Neural cell (in vitro differentiated cells): ENCODE data around the gene CDK8. TPM values are rescaled to one million over a fixed set of nuclear protein-coding genes. Genes with fewer than 3 reads are reported as not detected.

Experiments used
- H2AFZ ChIP-seq: fragments of 200-600, 300-800 bp; sonication (generic), shearing (Covaris generic); 2 replicates; pipeline ENCODE4 v1.6.0; 2014; ENCODE audit warnings: low read depth, mild to moderate bottlenecking, antibody characterized with exemption, low read length, moderate library complexity
- H3F3A ChIP-seq: fragments of 200-600 bp; shearing (Covaris generic); 2 replicates; pipeline ENCODE4 v1.6.1; 2016; ENCODE audit warnings: mild to moderate bottlenecking, moderate library complexity, mixed read lengths, antibody characterized with exemption, low read length; ENCODE audit not compliant: insufficient read depth, poor library complexity, severe bottlenecking
- H3K27ac ChIP-seq: fragments of 200-600, 300-800 bp; sonication (generic), shearing (Covaris generic); 2 replicates; pipeline ENCODE4 v1.5.1; 2014; ENCODE audit warnings: mild to moderate bottlenecking, low read length, moderate library complexity
- H3K27me3 ChIP-seq: fragments of 300-800, 200-600 bp; sonication (generic), shearing (Covaris generic); 2 replicates; pipeline ENCODE4 v1.6.0; 2014; ENCODE audit warnings: mild to moderate bottlenecking, low read depth, low read length, moderate library complexity; ENCODE audit not compliant: insufficient read depth
- H3K36me3 ChIP-seq: fragments of 300-800, 200-600 bp; sonication (generic), shearing (Covaris generic); 2 replicates; pipeline ENCODE4 v1.5.1; 2014; ENCODE audit warnings: mild to moderate bottlenecking, antibody characterized with exemption, low read length, moderate library complexity; ENCODE audit not compliant: insufficient read depth
- H3K4me2 ChIP-seq: fragments of 300-800, 200-600 bp; sonication (generic), shearing (Covaris generic); 2 replicates; pipeline ENCODE4 v1.6.0; 2014; ENCODE audit warnings: mild to moderate bottlenecking, low read length
- H3K4me3 ChIP-seq: fragments of 300-800, 200-600 bp; sonication (generic), shearing (Covaris generic); 2 replicates; pipeline ENCODE4 v1.5.1; 2014; ENCODE audit warnings: mild to moderate bottlenecking, low read length, moderate library complexity
- H3K79me2 ChIP-seq: fragments of 200-600 bp; shearing (Covaris generic); replicated peaks from 2 replicates; pipeline ENCODE4 v1.6.0; 2014; ENCODE audit warnings: mild to moderate bottlenecking, low read length, moderate library complexity; ENCODE audit not compliant: insufficient read depth
- H3K9ac ChIP-seq: fragments of 300-800, 200-600 bp; sonication (generic), shearing (Covaris generic); 2 replicates; pipeline ENCODE4 v1.6.1; 2016; ENCODE audit warnings: mild to moderate bottlenecking, low read length, mixed read lengths
- H3K9me2 ChIP-seq: fragments of 200-600 bp; shearing (Covaris generic); 2 replicates; pipeline ENCODE4 v1.6.1; 2016; ENCODE audit warnings: mild to moderate bottlenecking, low read length, mixed read lengths; ENCODE audit not compliant: insufficient read depth
- H3K9me3 ChIP-seq: fragments of 200-600, 300-800 bp; sonication (generic), shearing (Covaris generic); 2 replicates; pipeline ENCODE4 v1.6.1; 2016; ENCODE audit warnings: mild to moderate bottlenecking, mixed run types, low read length, moderate library complexity, mixed read lengths
- H4K20me1 ChIP-seq: fragments of 200-600 bp; shearing (Covaris generic); 2 replicates; pipeline ENCODE4 v1.6.1; 2016; ENCODE audit warnings: mild to moderate bottlenecking, mixed run types; ENCODE audit not compliant: insufficient read depth
- EP300 ChIP-seq: fragments of 450-650 bp; conservative IDR thresholded peaks from 2 replicates; pipeline ENCODE4 v1.6.1; 2014; ENCODE audit warnings: antibody characterized with exemption, mild to moderate bottlenecking, moderate library complexity; ENCODE audit not compliant: poor library complexity, severe bottlenecking
- EZH2 ChIP-seq: fragments of 200-600, 300-800 bp; shearing (Covaris generic), sonication (generic); IDR thresholded peaks from 2 replicates; pipeline ENCODE4 v1.6.1; 2014; ENCODE audit warnings: antibody characterized with exemption, low read length, borderline replicate concordance, mild to moderate bottlenecking; ENCODE audit not compliant: insufficient read depth, poor library complexity, severe bottlenecking
- MXI1 ChIP-seq: fragments of 450-650 bp; conservative IDR thresholded peaks from 2 replicates; pipeline ENCODE4 v1.6.1; 2014; ENCODE audit warnings: antibody characterized with exemption, mild to moderate bottlenecking; ENCODE audit not compliant: poor library complexity, severe bottlenecking
- POLR2AphosphoS5 ChIP-seq: IDR thresholded peaks from 2 replicates; pipeline ENCODE4 v1.6.1; 2012
- RAD21 ChIP-seq: fragments of 450-650 bp; conservative IDR thresholded peaks from 2 replicates; pipeline ENCODE4 v1.6.1; 2014; ENCODE audit warnings: antibody characterized with exemption, mild to moderate bottlenecking, moderate library complexity
- SMC3 ChIP-seq: fragments of 450-650 bp; conservative IDR thresholded peaks from 2 replicates; pipeline ENCODE4 v1.6.1; 2014; ENCODE audit warnings: antibody characterized with exemption, mild to moderate bottlenecking, moderate library complexity; ENCODE audit not compliant: poor library complexity
- TAF1 ChIP-seq: IDR thresholded peaks from 2 replicates; pipeline ENCODE4 v1.6.1; 2012; ENCODE audit warnings: low read depth
- polyA minus RNA-seq: library from RNA; depleted of rRNA, polyadenylated mRNA; stranded (reverse); fragments of >200 nt; gene quantifications from 2 replicates; pipeline ENCODE4 v1.2.3, GENCODE V29; 2014
- polyA plus RNA-seq: library from polyadenylated mRNA; depleted of rRNA; stranded (reverse); fragments of >200 nt; gene quantifications from 2 replicates; pipeline ENCODE4 v1.2.3, GENCODE V29; 2014
- TF ChIP-seq, protein P1 (sequence below): fragments of 450-650 bp; IDR thresholded peaks from 2 replicates; pipeline ENCODE4 v1.5.1; 2014; ENCODE audit warnings: antibody characterized with exemption, mild to moderate bottlenecking, moderate library complexity; ENCODE audit not compliant: poor library complexity, severe bottlenecking
- TF ChIP-seq, protein P2 (sequence below): IDR thresholded peaks from 2 replicates; pipeline ENCODE4 v1.6.1; 2012; ENCODE audit warnings: borderline replicate concordance

The CDK8 gene
- polyA plus RNA-seq (51.0 and 58.9 TPM in 2 replicates), polyA minus RNA-seq (102 and 107 TPM in 2 replicates)

DNA sequence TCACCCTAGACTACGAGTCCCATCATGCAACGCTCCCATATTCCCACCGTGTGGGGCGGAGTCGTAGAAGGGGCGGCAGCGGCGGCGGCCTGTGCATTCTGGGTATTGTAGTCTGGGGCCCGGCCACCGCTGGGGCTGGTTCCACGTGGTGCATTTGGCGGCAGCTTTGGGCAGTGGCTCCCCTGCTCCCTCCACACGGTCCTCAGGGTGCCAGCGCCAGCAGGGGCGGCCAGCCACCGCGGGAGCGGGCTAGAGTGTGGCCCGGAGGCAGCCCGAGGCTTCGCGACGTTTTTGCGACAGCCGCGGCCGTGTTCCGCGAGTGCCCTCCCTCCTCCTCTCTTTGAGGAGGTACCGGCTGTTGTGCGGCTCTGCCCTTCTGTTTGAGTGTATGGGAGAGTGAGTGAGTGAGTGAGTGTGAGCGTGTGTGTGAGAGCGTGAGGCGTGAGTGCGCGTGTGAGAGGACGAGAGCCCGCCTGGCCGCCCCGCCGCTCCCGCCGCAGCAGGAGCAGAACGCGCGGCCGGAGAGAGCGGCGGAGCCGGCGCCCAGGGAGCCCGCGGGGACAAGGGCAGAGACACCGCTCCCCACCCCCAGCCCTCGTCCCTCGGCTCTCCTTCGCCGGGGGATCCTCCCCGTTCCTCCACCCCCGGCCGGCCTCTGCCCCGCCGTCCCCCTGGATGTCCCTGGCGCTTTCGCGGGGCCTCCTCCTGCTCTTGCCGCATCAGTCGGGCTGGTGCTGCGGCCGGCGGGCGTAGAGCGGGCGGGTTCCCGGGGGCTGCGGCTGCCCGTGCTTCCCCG is at the start of gene CDK8:
TSS of gene CDK8 (plus strand) at position 343 of the 796 bp plus-strand sequence. CDS start 513 bp downstream, outside the sequence.
- no peaks in the 10 kb centered on the region for H3K9me3 ChIP-seq
- H3K27me3 ChIP-seq, result no peaks in the 10 kb centered on the region
- H3K4me2 ChIP-seq, result peak within 1 kb of the TSS; percentile 97
- H3K79me2 ChIP-seq, result peaks cover 38% of the 10 kb centered on the region
- peak within 1 kb of the TSS; percentile 89 for H3K27ac ChIP-seq
- peak within 1 kb of the TSS; percentile 52 for H2AFZ ChIP-seq
- H3K9ac ChIP-seq, result peak within 1 kb of the TSS; percentile 83
- no peaks in the 10 kb centered on the region for H3F3A ChIP-seq
- H3K36me3 ChIP-seq, result no peaks in the 10 kb centered on the region
- peak within 1 kb of the TSS; percentile 73 for H3K4me3 ChIP-seq
- no peaks in the 10 kb centered on the region for H3K9me2 ChIP-seq
- TF ChIP-seq RAD21 (no peak), EZH2 (no peak), EP300 (peak; percentile 60), TAF1 (peak; percentile 45), POLR2AphosphoS5 (peak; percentile 96), SMC3 (peak; percentile 50), MXI1 (peak; percentile 85)
- TF ChIP-seq, protein P1, sequence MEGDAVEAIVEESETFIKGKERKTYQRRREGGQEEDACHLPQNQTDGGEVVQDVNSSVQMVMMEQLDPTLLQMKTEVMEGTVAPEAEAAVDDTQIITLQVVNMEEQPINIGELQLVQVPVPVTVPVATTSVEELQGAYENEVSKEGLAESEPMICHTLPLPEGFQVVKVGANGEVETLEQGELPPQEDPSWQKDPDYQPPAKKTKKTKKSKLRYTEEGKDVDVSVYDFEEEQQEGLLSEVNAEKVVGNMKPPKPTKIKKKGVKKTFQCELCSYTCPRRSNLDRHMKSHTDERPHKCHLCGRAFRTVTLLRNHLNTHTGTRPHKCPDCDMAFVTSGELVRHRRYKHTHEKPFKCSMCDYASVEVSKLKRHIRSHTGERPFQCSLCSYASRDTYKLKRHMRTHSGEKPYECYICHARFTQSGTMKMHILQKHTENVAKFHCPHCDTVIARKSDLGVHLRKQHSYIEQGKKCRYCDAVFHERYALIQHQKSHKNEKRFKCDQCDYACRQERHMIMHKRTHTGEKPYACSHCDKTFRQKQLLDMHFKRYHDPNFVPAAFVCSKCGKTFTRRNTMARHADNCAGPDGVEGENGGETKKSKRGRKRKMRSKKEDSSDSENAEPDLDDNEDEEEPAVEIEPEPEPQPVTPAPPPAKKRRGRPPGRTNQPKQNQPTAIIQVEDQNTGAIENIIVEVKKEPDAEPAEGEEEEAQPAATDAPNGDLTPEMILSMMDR, result peak; percentile 31
- TF ChIP-seq, protein P2, sequence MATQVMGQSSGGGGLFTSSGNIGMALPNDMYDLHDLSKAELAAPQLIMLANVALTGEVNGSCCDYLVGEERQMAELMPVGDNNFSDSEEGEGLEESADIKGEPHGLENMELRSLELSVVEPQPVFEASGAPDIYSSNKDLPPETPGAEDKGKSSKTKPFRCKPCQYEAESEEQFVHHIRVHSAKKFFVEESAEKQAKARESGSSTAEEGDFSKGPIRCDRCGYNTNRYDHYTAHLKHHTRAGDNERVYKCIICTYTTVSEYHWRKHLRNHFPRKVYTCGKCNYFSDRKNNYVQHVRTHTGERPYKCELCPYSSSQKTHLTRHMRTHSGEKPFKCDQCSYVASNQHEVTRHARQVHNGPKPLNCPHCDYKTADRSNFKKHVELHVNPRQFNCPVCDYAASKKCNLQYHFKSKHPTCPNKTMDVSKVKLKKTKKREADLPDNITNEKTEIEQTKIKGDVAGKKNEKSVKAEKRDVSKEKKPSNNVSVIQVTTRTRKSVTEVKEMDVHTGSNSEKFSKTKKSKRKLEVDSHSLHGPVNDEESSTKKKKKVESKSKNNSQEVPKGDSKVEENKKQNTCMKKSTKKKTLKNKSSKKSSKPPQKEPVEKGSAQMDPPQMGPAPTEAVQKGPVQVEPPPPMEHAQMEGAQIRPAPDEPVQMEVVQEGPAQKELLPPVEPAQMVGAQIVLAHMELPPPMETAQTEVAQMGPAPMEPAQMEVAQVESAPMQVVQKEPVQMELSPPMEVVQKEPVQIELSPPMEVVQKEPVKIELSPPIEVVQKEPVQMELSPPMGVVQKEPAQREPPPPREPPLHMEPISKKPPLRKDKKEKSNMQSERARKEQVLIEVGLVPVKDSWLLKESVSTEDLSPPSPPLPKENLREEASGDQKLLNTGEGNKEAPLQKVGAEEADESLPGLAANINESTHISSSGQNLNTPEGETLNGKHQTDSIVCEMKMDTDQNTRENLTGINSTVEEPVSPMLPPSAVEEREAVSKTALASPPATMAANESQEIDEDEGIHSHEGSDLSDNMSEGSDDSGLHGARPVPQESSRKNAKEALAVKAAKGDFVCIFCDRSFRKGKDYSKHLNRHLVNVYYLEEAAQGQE, result peak; percentile 72
- H4K20me1 ChIP-seq, result no peaks in the 10 kb centered on the region

DNA sequence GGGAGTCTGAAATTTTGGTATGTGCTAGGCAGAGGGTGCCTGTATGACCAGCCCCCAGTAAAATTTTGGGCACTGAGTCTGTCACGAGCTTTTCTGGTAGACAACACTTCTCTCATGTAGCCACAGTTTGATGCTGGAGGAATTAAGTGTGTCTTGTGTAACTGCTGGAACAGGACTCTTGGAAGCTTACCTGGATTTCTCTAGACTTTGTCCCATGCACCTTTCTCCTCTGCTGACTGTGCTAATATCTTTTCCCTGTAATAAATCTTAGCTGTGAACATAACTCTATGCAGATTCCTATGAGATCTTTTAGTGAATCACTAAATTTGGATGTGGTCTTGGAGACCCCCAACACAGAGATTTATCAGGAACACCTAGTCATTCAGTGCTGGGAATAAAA is 45.6 kb upstream of the CDK8 start:
- Histone ChIP-seq H3K27ac (no peak overlapping the region), H2AFZ (no peak overlapping the region), H3K36me3 (no peaks in the 10 kb centered on the region), H3K9me2 (no peaks in the 10 kb centered on the region), H3K27me3 (no peaks in the 10 kb centered on the region), H3F3A (no peaks in the 10 kb centered on the region), H3K9ac (no peak overlapping the region), H3K4me3 (no peak overlapping the region), H4K20me1 (no peaks in the 10 kb centered on the region), H3K4me2 (no peak overlapping the region), H3K79me2 (no peaks in the 10 kb centered on the region), H3K9me3 (no peaks in the 10 kb centered on the region)
- TF ChIP-seq SMC3 (no peak), MXI1 (no peak), TAF1 (no peak), EP300 (no peak), POLR2AphosphoS5 (no peak), EZH2 (no peak), RAD21 (no peak)
- TF ChIP-seq, protein P2, result no peak
- TF ChIP-seq, protein P1, result no peak
